Activated CD4-positive, alpha-beta T cell treated with anti-CD3 and anti-CD28 coated beads, Interleukin-2, amount 50 U/mL, for 16 hours (primary cell): ENCODE measurements around the gene LOXL1.
A peak's percentile ranks its signal among the peaks of the same experiment; 100 is the strongest.
"Not testable (repeated sequence)": the region's sequence is repeated elsewhere in the genome, so short reads cannot be mapped to it uniquely, and the experiment has no call there.

ENCODE experiments used
- DNase-seq: peaks from one replicate; pipeline ENCODE4 v3.0.0-alpha.2; 2020

The LOXL1 gene

DNA sequence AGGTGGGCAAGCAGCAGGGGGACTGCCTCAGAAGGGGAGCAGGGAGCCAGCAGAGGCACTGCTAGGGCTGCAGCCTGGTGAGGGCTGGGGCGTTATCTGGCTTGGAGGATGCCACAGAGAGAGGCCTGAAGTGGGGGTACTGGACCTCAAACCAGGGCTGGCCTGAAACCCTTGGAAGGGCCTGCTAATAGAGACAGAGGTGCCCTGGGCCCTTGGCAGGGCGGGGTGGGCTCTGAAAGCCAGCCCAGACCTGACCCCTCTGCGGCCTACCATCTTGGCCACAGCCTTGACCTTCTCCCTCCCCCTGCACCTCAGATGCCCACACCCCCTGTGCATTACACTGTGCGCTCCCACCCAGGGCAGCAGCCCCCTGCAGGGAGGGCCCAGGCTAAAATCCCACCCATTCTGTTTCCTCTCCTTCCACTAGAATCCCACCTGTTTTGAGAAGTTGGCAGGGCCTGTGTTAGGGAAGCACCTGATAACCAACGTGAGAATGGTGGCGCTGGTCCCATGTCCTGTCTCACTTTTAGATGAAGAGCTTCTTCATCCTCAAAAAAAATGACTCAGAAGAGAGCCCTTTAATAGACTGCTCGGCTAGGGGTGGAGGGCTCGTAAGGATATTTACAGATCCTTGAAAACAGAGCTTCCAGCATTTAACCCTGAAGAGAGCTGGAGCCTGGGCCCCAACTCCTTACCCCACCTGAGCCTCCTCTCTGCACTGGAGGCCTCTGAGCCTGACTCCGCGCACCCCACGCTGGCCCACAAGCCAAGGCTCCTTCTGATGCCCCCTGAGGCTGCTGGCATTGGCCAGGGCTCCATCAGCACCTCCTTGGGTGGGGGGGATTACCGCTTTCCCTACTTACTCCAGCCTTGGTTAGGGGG lies 29.8 kb downstream of the LOXL1 start:
- DNase-seq: no peak

- DNase-seq: no peak
Measured at GRCh38 chr15:73956743-73957135, 30.5 kb downstream of the LOXL1 start.

DNA sequence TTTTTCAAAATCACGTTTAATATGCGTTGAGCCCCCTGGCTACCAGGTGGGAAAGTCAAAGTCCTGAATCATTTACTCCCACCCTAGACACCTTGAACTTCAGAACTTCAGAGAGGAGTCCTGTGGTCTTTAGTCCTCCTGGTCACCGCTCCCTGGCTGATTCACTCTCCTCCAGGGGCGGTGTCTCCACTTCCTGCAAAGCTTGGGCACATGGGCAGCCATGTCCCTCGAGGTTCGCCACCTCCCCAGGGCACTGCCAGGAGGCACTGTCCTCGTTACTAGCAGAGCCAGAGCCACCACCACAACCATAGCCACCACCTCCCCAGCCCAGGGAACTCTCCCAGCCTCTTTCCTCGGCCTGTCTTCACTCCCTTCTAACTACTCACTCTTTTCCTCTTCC lies 31.0 kb downstream of the LOXL1 start:
- DNase-seq: no peak

GRCh38 chr15:73957785-73958184 lies 31.5 kb downstream of the LOXL1 start:
- DNase-seq: no peak

DNA sequence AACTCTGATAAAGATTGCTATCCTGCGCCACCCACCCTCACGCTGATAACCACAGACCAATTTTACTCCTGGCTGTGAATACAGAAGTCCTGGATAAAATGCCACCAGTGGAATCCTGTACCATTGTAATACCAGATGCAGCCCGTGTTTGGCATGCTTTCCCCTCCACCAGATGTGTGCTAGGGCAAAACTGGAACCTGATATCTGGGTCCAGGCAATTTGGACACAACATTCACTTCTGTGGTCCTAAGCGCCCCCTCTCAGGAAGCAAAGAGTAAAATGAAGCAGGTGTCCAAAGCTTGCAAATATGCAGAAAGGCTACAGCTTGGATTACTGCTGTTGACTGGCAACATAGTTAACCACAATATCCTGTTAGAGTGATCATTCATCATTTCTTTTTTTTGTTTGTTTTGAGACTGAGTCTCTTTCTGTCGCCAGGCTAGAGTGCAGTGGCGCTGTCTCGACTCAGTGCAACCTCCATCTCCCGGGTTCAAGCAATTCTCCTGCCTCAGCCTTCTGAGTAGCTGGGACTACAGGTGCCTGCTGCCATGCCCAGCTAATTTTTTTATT lies 32.8 kb downstream of the LOXL1 start:
- peak; percentile 60 for DNase-seq

GRCh38 chr15:73959801-73960200 lies 33.5 kb downstream of the LOXL1 start:
- no peak for DNase-seq

DNA sequence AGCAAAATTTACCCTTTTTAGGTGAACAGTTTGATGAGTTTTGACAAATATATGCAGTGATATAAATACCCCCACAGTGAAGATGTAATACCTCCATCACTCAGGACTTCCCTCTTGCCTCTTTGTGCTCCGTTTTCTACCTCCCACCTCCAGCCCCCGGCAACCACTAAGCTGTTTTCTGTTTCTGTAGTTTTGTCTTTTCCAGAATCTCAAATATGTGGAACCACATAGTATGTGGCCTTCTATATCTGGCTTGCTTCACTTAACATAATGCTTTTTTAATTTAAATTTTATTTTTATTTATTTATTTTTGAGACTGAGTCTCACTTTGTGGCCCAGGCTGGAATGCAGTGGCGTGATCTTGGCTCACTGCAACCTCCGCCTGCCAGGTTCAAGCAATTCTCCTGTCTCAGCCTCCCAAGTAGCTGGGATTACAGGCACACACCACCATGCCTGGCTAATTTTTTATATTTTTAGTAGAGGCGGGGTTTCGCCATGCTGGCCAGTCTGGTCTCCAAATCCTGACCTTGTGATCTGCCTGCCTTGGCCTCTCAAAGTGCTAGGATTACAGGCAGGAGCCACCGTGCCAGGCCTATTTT lies 34.3 kb downstream of the LOXL1 start:
- DNase-seq: not testable (repeated sequence)

GRCh38 chr15:73962433-73962832 lies 36.2 kb downstream of the LOXL1 start:
- DNase-seq: no peak

- DNase-seq: peak; percentile 89
Measured at GRCh38 chr15:73964736-73965093, 38.5 kb downstream of the LOXL1 start.

DNA sequence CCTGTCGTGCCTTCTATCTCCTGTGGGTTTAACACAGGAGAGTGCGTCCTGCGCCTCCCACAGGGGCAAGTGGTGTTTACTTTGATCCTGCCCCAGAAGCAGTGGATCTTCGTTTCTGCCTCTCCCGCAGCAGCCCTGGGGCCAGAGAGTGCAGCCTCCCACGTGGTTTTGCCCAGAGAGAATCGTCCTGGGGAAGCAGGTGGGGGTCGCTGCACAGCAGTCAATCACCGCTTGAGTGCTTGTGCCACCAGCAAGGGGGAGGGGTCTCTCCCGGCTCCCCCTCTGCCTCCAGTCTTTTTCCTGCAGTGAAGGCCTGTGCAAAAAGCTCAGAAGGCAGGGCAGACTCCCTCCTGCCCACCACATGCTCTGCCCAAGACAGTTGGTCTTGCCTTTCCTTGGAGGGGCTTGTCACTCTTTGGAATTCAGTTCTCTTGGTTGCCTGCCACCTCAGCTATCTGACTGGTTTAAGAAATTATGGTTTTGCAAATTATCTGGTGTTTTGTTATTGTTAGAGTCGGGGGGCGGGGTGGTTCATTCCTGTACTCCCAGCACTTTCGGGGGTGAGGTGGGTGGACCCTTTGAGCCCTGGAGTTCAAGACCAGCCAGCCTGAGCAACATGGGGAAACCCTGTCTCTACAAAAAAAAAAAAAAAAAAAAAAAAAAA lies 39.0 kb downstream of the LOXL1 start:
- no peak for DNase-seq

DNA sequence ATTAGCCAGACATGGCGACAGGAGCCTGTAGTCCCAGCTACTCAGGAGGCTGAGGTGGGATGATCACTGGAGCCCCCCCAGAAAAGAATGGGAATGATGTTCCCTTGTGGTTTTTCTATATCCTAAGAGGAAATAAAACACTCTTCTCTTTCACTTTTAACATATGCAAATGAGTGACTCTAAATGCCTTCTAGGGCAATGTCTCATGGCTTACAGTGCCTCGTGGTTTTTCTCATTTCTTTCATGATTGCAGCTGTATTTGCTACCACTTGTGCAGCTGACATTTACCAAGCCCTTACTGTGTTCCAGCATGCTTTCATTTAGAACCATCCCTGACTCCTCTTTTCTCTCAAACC lies 39.5 kb downstream of the LOXL1 start:
- DNase-seq: peak; percentile 36

- DNase-seq: no peak
Measured at GRCh38 chr15:73968461-73968860, 42.2 kb downstream of the LOXL1 start.

DNA sequence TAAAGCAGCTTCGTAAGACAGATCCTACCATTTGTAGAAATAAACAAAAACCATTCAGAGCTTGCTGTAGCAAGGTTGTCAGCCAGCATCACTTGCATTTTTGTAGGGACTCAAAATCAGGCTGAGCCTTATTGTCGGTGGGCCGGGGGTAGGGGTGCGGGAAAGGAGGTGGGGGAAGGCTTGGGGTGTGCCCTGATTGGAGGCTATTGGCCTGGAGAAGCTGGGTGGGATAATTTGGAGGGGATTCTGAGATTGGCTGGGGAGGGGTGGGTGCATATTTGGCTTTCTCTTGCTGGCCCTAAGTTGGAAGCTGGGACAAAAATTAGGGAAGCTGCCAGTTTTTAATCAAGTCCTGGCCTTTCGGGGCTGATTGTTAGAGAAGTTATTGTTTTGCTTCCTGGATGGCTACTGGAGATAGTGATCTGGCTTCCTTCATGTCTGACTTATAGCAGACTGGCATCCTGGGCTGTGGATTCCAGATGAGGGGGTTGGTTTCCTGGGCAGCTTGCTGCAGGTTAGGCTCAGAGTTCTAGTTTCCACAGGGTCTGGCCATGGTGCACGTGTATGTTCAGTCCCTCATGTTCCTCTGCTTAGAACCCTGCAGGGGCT lies 43.0 kb downstream of the LOXL1 start:
- DNase-seq: no peak

GRCh38 chr15:73972984-73973682 lies 46.9 kb downstream of the LOXL1 start:
- peak; percentile 85 for DNase-seq

DNA sequence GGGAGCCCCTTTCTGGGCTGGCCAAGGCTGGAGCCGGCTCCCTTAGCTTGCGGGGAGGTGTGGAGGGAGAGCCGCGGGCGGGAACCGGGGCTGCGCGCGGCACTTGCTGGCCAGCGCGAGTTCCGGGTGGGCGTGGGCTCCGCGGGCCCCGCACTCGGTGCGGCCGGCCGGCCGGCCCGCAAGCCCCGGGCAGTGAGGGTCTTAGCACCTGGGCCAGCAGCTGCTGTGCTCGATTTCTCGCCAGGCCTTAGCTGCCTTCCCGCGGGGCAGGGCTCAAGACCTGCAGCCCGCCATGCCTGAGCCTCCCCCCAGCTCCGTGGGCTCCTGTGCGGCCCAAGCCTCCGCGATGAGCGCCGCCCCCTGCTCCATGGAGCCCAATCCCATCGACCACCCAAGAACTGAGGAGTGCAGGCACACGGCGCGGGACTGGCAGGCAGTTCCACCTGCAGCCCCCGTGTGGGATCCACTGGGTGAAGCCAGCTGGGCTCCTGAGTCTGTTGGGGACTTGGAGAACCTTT lies 47.5 kb downstream of the LOXL1 start:
- not testable (repeated sequence) for DNase-seq

DNA sequence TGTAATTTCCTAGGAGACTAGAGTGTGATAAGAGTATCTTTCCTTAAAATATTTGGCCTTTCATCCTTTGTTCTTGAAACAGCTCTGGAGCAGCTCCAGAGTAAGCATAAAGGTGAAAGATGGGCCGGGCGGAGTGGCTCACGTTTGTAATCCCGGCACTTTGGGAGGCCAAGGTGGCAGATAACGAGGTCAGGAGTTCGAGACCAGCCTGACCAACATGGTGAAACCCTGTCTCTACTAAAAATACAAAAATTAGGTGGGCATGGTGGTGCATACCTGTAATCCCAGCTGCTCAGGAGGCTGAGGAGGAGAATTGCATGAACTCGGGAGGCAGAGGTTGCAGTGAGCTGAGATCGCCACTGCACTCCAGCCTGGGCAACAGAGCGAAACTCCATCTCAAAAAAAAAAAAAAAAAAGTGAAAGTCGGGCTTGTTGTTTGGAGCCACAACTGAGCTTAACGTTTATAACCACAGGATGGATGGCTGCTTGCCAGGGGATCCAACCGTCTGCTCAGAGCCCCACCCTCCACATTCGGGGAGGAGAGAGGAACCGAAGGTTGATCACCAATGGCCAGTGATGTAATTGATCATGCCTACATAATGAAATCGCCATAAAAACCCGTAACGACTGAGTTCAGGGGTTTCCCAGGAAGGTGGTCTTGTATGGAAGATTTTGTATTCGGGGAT lies 49.3 kb downstream of the LOXL1 start:
- DNase-seq: peak; percentile 41

GRCh38 chr15:73978896-73979295 lies 52.6 kb downstream of the LOXL1 start:
- DNase-seq: no peak

- DNase-seq: no peak
Measured at GRCh38 chr15:73979636-73980035, 53.4 kb downstream of the LOXL1 start.

- DNase-seq: no peak
Measured at GRCh38 chr15:73981761-73982221, 55.5 kb downstream of the LOXL1 start.

DNA sequence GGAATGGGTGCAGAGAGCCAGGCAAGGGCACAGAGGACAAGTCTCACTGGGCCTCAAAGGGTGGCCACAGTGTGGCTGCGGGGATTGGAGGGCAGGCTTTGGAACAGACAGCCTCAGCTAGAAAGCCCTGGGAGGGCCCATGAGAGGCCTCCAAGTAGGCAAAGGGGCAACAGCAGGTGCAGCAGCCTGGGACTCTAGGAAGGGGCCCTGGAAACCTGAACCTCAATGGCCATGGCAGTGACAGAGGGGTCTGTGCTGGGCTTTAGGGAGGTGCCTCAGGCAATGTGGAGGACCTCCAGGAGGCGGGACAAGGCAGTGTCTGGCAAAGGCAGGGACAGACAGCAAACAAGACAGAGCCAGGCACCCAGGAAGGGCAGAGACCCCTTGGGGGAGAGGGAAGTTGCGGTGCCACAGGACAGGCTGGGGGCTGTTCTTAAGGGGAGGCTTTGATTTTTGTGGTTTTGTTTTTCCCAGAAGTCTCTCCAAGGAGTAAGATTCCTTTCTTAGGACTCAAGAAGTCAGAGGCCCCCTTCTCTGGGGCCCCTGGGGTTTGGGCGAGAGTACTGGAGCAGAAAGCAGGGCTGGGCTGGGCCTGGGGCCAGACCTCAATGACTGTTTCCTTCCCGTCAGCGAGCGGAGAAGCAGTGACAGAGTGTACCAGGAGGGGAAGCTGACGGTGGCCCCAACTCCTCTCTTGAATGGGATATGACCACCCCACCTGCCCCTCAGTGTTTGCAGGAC lies 56.1 kb downstream of the LOXL1 start:
- no peak for DNase-seq

DNA sequence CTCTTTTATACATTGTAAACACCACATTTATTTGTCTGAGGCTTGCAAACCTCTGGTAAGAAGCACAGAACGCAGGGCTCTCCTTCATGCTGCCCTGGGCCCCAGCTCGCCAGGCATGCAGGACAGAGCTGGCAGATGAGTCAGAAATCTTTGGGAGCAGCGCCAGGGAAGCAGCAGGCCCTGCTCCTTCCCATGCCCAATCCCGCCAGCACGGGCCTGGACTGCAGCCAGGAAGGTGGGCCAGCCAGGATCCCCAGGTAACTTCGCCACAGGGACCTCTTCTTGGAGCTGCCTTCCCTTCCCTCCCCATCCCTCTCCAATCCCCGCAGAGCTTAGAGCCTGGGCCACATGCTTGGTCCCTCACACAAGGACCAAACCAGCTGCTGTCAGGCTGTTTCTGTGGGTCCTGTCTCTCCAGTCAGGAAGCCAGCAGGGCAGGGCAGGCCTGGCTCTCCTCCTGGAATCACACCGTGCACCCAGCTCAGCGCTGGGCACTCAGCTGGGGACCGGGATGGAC lies 57.0 kb downstream of the LOXL1 start:
- no peak for DNase-seq
